Stimulated activated CD8-positive, alpha-beta memory T cell treated with anti-CD3 and anti-CD28 coated beads, Interleukin-15, amount 100 ng/mL, for 1 hour (primary cell): Measurements from ENCODE around the gene CCDC3.
"Not testable (repeated sequence)": the region's sequence is repeated elsewhere in the genome, so short reads cannot be mapped to it uniquely, and the experiment has no call there.

Source experiments
- DNase-seq: peaks from one replicate; pipeline ENCODE4 v3.0.0-alpha.2; 2020; ENCODE audit warnings: low read depth

Gene CCDC3

DNA sequence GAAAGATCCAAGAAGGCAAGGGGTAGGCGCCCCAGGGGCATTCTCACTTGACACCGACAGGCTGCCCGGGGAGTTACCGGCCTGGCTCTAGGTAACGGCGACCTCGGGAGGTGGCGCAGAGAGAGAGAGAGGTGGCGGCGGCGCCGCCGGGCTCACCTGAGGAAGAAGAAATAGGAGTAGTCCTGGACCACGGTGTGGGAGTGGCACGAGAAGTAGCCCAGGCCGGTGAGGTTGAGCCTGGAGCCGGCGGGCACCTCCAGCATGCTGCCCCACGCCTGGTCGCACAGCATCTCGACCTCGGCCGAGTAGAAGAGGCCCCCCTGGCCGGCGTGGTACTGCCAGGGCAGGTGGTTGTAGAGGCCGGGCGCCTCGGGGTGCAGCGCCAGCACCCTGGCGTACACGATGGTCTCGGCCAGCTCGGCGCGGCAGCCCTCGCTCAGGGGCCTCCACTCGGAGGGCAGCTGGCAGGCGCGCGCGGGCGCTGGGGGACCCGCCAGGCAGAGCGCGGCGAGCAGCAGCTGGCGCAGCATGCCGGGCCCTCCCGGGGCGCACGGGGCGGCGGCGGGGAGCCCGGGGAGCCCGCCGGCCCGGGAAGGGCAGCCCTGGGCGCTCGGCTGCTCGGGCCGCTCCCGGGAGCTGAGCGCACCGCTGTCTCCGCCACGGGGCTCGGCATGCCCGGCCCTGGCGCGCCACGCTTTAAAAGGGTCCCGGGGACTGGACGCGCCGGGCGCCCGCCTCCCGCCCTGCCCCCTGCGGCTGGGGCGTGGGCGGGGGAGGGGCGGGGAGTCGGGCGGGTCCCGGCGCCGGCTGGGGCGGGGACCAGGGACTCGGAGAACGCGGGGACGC, at the start of gene CCDC3:
TSS of gene CCDC3 (minus strand) at position 673 of the 846 bp plus-strand sequence. CDS start at position 530, 143 bp downstream.
- DNase-seq: no peak

DNA sequence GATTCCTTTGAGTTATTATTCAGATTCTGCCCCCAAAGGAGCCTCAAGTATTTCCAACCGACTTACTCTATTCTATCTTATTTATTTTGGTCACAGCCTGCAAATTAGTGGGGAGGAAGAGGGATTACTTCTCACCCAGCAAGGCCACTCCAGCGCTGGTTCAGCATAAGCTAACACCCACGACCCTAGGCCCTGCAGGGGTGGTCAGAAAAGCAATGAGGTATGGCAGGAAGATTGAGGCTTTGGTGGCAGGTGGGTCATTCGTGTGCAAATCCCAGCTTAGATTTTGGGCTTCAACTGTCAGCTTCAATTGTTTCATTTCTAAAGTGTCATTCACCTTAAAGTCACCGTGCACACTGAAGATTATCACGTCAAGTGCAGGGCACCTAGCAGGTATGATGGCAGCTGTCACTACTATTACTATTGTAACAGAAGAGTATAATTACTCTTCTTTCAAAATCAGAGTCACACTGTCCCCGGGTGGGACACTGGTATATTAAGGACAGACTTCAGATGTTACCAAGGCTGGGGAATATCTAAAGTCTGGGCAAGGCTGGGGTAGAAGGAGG, 49.7 kb upstream of the CCDC3 start:
- no peak for DNase-seq

DNA sequence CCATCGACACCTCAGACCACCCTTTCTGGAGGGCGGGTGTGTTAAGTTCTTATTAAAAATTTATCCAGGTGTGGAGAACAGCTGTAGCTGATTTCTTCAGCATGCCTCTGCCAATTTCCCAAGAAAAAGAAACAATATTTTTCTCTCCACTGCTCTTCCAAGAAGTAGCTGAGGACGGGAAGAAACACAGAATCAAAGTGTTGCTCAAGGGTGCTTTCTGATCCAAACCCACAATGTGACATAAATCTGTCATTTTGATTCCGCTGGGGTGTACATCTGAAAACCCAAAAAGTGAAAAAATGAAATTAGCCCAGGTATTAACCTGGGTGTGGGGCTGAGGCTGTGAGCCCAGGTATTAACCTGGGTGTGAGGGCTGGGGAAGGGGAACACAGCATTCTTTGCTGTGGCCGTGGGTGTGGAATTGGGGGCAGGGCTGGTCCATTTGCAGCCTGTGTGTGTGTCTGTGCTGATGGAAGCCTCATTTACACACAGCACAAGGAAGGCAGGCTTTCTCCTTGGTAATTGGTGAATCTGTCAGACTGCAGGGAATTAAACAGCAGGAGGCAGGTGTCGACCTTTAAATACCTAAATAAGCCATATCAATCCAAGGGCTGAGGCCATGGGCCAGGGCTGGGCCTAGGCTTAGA, 48.4 kb upstream of the CCDC3 start:
- DNase-seq: no peak

DNA sequence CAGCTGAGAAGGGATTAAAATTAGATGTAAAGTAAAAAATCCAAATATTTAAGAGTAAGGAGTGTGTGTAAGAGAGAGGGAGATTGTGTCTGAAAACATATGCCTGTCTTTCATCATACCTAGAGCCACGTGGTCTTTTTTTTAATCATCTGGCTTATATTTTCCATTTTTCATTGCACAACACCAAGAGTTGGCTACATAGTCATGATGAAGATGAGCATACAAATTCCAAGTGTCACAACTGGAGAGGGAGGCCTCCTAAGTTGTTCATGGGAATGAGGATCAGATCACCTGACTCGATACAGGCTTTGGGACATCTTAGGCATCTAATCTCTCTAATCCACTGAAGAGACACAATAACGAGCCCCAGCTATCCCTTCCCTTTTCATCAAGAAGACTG, 47.2 kb upstream of the CCDC3 start:
- DNase-seq: no peak

DNA sequence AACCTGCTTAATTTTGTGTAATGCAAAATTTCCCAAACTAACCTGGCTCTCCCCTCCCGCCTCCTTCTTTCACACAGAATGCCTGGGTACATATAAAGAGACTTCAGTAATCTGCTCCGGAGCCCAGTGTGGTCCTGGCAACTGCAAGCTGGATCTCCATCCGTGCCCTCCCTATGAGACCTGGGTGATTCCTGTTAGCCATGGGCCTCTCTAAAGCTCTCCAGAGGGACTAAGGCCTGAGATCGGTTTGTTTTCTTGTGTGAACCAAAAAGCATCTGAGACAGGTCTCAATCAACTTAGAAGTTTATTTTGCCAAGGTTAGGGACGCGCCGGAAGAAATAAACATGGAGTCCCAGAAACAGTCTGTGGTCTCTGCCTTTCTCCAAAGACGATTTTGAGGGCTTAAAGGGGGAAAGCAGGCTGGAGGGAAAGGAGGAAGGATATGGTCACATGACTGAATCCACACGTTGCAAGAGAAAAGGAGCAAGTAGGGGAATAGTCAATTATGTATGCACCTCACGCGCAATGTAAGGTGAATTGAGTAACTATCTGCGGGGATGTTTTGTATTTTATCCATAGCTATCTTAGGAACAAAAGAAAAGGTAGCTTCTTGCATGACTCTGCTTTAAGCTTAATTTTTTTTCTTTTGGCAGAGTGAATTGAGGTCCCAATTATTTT, 46.2 kb upstream of the CCDC3 start:
- no peak for DNase-seq

DNA sequence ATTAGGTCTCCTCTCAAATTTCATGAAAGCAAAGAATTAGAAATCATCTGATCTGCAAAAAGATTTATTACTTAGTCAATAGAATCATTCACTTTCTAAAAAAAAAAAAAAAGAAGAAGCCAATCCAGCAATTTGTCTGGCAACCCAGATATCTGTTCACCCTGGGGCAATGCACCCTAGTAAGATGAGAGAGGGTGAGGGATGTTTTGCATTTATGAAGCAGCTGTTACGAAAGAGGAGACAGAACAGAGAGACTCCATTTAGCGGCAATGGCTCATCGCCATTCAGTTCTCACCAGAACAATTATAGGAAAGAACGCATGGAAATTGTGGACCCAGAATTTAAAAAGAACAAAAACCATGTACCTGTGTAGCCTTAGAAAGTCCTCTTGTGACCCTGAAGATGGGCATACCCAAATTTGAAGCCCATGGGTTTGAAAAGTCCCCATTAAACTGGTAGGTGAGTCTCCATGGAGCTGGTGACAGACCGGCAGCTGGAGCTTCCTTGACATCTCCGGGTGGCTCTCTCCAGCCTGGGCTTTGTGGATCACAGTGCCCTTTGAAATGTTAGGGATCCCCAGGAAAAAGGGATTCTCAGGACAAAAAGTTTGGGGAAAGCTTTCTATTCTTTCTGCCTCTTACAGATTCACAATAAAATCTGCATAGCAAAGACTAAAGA, 45.5 kb upstream of the CCDC3 start:
- no peak for DNase-seq

DNA sequence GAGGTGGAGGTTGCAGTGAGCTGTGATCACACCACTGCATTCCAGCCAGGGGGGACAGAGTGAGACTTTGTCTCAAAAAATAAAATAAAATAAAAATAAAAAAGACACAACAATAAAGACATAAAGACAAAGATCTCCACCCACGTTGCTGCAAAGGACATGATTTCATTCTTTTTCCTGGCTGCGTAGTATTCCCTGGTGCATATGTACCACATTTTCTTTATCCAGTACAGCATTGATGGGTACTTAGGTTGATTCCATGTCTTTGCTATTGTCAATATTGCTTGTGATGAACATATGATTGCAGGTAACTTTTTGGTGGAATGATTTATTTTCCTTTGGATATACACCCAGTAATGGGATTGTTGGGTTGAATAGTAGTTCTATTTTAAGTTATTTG, 42.0 kb upstream of the CCDC3 start:
- DNase-seq: no peak

DNA sequence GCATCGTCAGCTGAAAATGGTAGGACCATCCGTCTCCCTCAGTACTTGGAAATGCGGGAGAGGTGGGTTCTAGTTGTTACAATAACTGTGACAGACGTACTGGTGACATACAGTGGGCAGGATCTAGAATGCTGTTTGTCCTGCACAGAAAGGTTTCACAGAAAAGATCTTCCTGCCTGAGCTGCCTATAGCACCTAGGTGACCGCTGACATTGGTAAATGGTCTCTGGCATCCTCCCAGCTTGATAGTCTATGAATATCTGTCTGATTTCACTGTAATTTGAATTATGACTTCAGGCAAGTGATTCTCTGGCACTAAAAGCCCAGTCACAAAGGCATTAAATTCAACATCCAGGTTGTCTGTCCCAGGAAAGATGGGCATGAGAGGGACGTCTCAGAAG, 38.2 kb upstream of the CCDC3 start:
- no peak for DNase-seq

DNA sequence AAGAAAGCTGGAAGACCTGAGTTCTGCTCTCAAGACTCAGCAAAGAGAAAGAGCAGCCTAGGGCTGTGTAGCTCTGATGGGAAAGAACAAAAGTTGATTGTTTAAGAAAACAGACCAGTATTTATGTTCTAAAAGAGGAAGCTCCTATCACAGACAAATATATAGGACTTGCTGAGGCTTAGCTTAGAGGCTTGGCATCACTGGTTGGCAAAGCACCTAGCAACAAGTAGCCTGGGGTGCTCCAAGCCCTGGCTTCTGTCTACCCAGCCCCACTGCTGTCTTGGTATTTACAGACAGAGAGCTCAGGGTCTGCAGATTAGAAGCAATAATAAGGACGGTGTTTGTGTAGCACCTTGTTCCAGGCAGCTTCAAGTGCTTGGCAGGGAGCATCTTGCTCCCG, 36.9 kb upstream of the CCDC3 start:
- no peak for DNase-seq

DNA sequence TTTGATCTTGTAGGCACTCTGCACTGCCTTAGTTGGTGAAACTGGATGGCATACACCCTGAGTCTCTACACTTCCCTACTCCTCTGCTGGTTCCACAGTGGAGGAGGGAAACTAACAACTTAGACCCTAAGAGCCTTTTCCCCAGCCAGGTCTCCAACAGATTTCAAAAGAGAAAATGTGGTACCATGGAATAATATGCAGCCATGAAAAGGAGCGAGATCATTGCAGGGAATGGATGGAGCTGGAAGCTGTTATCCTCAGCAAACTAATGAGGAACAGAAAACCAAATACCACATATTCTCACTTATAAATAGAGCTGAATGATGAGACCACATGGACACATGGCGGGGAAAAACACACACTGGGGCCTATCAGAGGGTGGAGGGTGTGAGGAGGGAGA, 36.3 kb upstream of the CCDC3 start:
- no peak for DNase-seq

DNA sequence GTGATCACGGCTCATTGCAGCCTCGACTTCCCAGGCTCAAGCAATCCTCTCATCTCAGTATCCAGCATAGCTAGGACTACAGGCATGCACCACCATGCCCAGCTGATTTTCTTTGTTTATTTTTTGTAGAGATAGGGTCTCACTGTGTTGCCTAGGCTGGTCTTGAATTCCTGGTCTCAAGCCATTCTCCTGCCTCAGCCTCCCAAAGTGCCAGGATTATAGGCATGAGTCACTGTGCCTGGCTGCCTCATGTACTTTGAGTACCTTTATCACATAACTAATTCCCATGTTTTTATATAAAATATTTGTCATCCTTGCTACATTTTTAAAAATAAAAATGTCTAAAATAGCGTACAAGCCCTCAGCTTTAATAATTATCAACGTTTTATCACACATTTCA, 35.3 kb upstream of the CCDC3 start:
- DNase-seq: no peak

DNA sequence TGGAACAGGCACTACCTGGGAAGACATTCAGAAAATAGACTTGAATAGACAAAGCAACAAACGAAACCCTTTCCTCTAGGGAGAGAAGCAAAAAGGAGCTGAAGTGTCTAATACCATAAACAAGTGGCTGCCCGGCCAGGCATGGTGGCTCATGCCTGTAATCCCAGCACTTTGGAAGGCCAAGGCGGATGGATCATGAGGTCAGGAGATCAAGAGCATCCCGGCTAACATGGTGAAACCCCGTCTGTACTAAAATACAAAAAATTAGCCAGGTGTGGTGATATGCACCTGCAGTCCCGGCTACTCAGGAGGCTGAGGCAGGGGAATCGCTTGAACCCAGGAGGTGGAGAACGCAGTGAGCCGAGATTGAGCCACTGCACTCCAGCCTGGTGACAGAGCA, 34.2 kb upstream of the CCDC3 start:
- not testable (repeated sequence) for DNase-seq

DNA sequence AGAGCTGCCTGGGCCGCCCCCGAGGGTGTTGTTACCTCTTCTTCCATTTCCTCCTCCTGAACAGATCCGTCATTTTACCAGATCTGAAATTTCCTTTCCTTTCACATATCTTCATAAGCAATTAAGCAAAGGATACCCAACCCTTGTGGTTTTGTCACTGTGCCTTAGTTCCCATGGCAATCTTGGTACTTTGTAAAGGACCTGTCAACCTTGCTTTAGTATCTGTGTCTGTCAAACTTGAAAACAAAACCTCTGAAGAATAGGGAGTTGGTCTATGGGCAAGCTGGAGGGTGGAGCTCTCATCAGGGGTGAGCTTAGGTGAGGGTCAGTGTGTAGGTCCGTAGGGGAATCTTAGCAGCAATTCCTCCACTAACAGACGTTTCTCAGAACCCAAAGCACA, 25.4 kb upstream of the CCDC3 start:
- no peak for DNase-seq

DNA sequence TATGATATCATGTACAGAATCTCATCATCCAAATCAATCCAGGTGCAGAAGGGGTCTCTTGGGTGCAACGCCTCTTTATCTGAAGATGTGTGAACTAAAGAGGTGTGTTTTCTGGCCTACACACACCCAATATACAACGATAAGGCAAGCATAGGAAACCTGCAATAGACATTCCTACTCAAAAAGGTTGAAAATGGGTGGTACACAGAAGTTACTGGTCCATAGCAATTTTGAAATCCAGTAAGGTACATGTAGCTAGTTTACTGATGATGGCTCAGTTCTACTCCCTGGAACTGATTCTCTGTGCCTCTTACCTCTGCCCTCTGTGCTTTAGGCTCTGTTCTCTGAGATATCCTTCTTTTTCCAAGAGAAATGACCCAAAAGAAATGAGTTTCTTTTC, 22.2 kb upstream of the CCDC3 start:
- DNase-seq: no peak

DNA sequence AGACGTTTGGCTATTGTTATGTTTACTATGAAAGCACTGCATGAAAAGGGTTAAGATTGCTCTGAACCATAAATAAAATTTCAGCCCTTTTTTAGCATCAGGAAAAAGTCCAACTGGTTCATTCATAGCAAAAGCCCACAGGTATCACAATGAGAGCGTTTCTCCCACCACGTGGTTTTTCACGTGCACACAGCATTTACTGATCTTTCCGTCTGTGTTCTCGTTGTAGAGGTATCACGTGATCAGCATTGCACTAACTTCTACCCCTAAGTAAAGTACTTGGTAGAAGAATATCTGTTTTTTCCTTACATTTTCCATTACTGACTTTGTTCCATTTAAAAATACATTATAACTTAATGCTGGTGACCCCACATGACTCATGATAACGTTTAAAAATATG, 17.8 kb upstream of the CCDC3 start:
- DNase-seq: no peak

DNA sequence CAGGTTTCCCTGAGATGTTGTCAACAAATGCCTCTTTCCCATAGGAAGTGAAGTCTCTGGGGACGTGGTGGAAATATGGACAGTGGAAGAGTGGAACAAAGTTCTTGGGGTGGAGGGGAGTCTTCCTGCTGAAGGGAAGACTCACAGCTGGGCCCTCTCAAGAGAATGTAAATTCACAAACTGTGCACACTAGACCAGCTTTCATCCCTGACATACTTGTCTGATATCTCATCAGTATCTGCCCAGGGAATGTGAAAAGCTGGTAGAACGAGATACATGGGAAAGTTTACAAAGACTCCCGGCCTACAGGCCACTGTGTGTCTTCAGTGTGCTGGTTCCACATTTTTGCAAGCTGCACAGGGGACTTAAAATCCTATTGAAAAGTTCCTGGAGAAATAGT, 16.7 kb upstream of the CCDC3 start:
- DNase-seq: no peak

DNA sequence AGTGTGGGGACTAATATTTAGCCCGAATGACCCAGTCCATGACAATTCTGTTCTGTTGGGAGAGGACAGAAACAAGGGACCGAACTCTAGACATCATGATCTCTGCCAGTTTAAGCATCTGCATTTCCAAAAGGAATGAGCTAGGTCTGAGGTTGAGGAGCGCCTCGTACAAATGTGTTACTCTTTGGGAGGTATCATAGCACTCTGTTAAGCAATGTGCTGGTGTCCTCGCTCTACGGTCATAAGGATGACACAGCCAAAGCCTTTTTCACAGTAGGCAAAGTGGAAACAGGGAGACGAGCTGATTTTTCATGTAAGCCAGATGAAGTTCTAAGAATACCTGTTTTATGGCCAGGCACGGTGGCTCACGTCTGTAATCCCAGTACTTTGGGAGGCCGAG, 15.4 kb upstream of the CCDC3 start:
- DNase-seq: no peak

DNA sequence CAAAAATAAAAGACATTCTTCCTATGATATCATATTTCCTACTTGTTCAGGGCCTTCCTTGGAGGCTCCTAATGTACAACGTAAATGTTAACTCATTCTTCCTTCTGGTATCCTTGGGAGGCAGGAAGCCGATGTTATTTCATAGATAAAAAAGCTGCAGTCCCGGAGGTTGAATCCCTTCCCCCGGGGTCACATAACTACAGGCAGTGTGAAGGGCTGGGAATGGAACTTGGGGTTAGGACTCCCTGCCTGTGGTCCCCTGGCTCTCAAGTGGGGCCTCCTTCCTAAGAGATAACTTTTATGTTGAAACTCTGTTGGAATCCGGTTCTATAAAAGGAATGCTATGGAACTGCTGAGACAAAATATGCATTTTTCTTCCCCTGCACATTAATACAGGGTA, 14.9 kb upstream of the CCDC3 start:
- no peak for DNase-seq

DNA sequence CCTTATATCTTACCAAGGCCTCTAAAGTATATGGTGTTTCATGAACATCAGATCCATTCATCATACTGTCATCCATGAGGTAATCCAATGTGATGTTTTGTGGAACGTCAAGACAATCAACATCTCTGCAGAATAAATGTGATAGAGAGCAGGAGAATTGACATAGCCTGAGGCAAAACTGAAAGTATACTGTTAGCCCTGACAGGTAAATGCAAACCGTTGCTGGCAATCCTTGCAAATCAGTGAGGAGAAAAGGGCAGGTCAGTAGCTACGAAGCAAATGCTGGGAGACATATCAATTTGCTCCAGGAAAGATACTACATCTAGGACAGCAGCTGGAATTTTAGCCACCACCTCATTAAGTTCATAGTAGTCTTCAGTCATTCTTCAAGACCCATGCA, 4.5 kb upstream of the CCDC3 start:
- DNase-seq: no peak

DNA sequence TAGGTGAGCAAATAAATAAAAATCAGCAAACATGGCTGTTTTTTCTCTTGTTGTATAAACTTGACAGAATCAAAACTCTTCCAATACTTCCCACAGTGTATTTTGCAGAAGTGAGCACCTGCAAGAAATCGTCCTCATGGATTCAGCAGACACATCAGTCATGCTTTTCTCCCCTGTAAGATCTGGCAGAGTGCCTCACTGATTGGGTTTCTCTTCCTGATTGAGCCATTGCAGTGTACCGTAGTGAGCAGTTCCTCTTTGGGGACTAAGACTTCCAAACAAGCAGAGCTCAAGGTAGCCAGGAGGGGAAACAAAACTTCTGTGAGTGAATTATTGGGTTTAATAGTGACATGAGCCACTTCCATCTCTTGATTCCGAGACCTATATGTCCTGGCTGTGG, 2.2 kb upstream of the CCDC3 start:
- no peak for DNase-seq

DNA sequence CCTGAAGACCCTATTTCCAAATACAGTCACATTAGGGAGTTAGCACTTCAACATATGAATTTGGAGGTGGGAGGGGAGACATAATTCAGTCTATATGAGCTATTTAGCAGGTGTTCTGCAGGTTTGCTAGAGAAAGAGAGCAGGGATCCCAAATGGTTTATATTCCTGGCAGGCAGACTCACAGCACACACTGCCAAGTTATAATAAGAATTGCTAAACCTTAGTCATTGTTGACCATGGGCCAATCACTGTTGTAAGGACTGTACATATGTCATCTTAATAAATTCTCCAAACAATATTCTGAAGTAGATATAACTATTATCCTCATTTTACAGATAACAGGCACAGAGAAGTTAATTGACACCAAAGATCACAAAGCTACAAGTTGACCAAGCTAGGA, 1.5 kb upstream of the CCDC3 start:
- no peak for DNase-seq

DNA sequence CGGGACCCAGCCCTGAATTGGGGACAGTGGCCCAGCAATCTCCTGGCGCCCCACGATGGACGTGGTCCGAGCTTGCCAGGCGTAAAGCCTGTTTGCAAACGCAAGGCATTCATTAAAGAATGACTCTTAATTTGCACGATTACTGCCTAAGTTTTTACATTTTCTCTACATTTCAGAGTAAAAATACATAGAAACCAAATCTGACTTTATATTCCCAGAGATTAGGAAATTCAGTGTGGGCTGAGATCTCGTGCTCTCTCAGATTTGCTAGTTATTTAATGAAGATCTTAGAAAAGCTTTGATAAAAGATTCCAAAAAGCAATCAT, 337 bp upstream of the CCDC3 start:
- DNase-seq: no peak

DNA sequence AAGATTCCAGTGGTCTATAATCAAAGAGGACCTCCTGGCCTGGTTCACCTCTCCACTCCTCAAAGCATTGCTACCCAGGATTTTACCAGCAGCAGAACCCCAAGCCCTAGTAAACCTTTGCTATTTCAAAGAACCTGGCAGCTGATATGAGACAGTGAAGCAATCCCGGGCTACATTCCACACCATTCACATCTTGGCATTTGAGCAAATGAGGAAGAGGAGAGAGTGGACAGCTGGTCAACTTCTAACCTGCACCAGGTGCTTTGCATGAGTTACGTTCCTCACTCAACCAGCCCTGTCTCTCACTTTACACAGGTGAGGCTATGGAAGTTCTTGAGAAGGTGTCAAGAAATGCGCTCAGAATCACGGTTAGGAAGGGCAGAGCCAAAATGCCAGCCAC, 1.1 kb downstream of the CCDC3 start:
- no peak for DNase-seq
